ENCODE data around the gene GABBR2. TPM values are rescaled to one million over a fixed set of nuclear protein-coding genes. Genes with fewer than 3 reads are reported as not detected.
A peak's percentile ranks its signal among the peaks of the same experiment; 100 is the strongest.

GABBR2 gene
- total and polyA plus RNA-seq, 2 of the 8 experiments (the other 6 are each of a cell fraction or from before 2014, with no cell fraction given): 0.50 to 1.2 TPM

DNA sequence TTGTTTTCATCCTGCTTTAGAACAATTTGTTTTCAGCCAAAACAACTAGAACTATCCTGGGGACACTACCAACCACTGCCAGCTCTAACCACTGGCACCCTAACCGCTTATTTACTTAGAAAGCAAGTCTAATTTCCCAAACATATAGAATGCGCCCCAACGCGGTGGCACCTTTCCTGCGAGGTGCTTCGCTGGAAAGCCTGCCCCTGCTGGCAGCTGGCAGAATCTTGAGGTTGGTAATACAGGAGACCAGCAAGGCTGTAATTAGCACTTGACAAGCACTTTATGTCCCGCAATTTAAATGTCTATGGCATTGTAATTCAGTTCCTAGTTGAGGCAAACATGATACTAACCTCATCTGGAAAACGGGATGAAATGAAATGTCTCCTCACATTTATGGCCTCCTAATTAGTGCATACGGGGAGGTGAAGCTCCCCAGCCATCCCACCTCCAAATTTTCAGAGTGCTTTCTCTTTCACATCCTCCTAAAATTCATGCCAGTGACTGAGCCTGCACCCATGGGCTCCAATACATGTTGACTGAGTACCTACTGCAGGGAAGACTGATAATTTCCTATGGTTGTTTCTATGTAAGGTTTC lies 30.4 kb downstream of the GABBR2 start:
- no peaks in the 10 kb centered on the region for H3K79me1 ChIP-seq (ENCODE audit: low read depth, low read length)
- H3K9me3 ChIP-seq (ENCODE audit: insufficient read depth in 2 of 2, low read depth in 1 of 2, low read length in 1 of 2): peaks cover 3 to 6% of the 10 kb centered on the region in 2 experiments; a peak in 1 of 4 replicates
- WGBS, 2 experiments (ENCODE audit: extremely low coverage in 1 of 2, insufficient coverage in 1 of 2, insufficient read length in 1 of 2, insufficient replicate concordance in 2 of 2, low coverage in 1 of 2, low lambda C conversion rate in 2 of 2, missing lambda C conversion rate in 1 of 2): 13% methylated on average over 9 of the region's 9 CpGs; no CpG with 5 or more reads in 1 of the 2 experiments
- H4K5ac ChIP-seq (ENCODE audit: insufficient read length, low read depth, low read length): no peak overlapping the region
- no peak overlapping the region for H2BK12ac ChIP-seq (ENCODE audit: low read depth, low read length)
- CTCF ChIA-PET (ENCODE audit: partially characterized antibody): interaction anchor here (0.6 to 3.8 kb wide), 18 partner anchors 9 to 556 kb away, joined by 3 to 32 read pairs (median 4); no protein-coding TSS in a partner anchor
- H2AFZ ChIP-seq (ENCODE audit: low read length): no peak overlapping the region
- no peaks in the 10 kb centered on the region for H3K79me2 ChIP-seq (ENCODE audit: control insufficient read depth in 1 of 2, insufficient read depth in 2 of 2, low read length in 2 of 2)
- H3K14ac ChIP-seq (ENCODE audit: insufficient read length): no peak overlapping the region
- no peaks in the 10 kb centered on the region; a peak in 3 of 7 replicates for H3K27me3 ChIP-seq (replicated peaks in 1 of 4; ENCODE audit: control insufficient read depth in 3 of 4, extremely low read depth in 1 of 4, insufficient read depth in 3 of 4, low read length in 3 of 4)
- FAIRE-seq: peak; percentile 96
- H3K27ac ChIP-seq (ENCODE audit: low read depth, low read length): no peak overlapping the region
- no peak overlapping the region for H2BK5ac ChIP-seq (ENCODE audit: low read depth, low read length)
- POLR2A ChIA-PET (ENCODE audit: partially characterized antibody): interaction anchor here (1.2 to 1.4 kb wide), 2 partner anchors 11 to 30 kb away, joined by 3 read pairs; no protein-coding TSS in a partner anchor
- no peak overlapping the region for H2BK20ac ChIP-seq (ENCODE audit: low read length)
- H3K36me3 ChIP-seq (ENCODE audit: control insufficient read depth in 2 of 4, insufficient read depth in 4 of 4, low read length in 3 of 4): no peaks in the 10 kb centered on the region
- no peak overlapping the region for H2BK120ac ChIP-seq (replicated peaks; ENCODE audit: low read depth, low read length)
- no peak overlapping the region for H2AK5ac ChIP-seq (ENCODE audit: low read depth, low read length)
- H3K4me2 ChIP-seq (ENCODE audit: insufficient read depth in 1 of 2, low read depth in 2 of 2, low read length in 2 of 2): peak overlapping the region; percentile 41 to 47
- no peak overlapping the region for H4K8ac ChIP-seq (ENCODE audit: extremely low read depth, insufficient read depth, low read length)
- DNase-seq (ENCODE audit: low read depth in 1 of 2, low spot score in 2 of 2): peak; percentile 46 to 67
- H3K23me2 ChIP-seq (ENCODE audit: low read depth, low read length): no peaks in the 10 kb centered on the region
- no peaks in the 10 kb centered on the region for H4K20me1 ChIP-seq (replicated peaks in 1 of 2; ENCODE audit: control insufficient read depth in 1 of 2, insufficient read depth in 2 of 2, low read length in 2 of 2)
- no peak overlapping the region for H3K9ac ChIP-seq (replicated peaks in 1 of 4; ENCODE audit: extremely low read depth in 1 of 4, low read depth in 3 of 4, low read length in 3 of 4)
- no peak overlapping the region for H3K23ac ChIP-seq (ENCODE audit: insufficient read length)
- peaks cover 0 to 10% (median 6%) of the 10 kb centered on the region in 4 experiments; a peak in 6 of 7 replicates for H3K4me1 ChIP-seq (replicated peaks in 1 of 4; ENCODE audit: control insufficient read depth in 3 of 4, insufficient read depth in 4 of 4, low read length in 3 of 4)
- peak overlapping the region in 1 of 4 experiments; percentile 34; a peak in 2 of 8 replicates for H3K4me3 ChIP-seq (ENCODE audit: extremely low read depth in 1 of 4, insufficient read depth in 2 of 4, low read depth in 3 of 4, low read length in 4 of 4)
- H3K4ac ChIP-seq (replicated peaks; ENCODE audit: insufficient read length, low read depth, low read length): no peak overlapping the region
- no peak overlapping the region for H3K56ac ChIP-seq (replicated peaks; ENCODE audit: insufficient read length, low read depth, low read length)
- H3K18ac ChIP-seq (ENCODE audit: extremely low read depth, low read length): no peak overlapping the region
- no peak overlapping the region for H2BK15ac ChIP-seq (ENCODE audit: low read length)
- H4K91ac ChIP-seq (replicated peaks; ENCODE audit: insufficient read length, low read length): no peak overlapping the region
- TF ChIP-seq E2F6 (IDR thresholded peaks at IDR 0.05) (no peak), KDM4A (IDR thresholded peaks at IDR 0.05; ENCODE audit: low read depth, low read length, severe bottlenecking) (no peak), MAX (IDR thresholded peaks at IDR 0.05) (no peak), CREB1 (IDR thresholded peaks at IDR 0.05) (peak; percentile 12; the same call in 1 of the 2 replicates), CBX8 (IDR thresholded peaks at IDR 0.05; ENCODE audit: borderline replicate concordance, low read depth, low read length) (no peak), FOSL1 (IDR thresholded peaks at IDR 0.05; ENCODE audit: insufficient read depth, low read depth, low read length) (no peak), RAD21 (IDR thresholded peaks at IDR 0.05 in 1 of 2, conservative IDR thresholded peaks at IDR 0.05 in 1 of 2; ENCODE audit: low read depth in 2 of 2, low read length in 2 of 2) (peak; percentile 47 to 64)
- TF ChIP-seq, protein P1, sequence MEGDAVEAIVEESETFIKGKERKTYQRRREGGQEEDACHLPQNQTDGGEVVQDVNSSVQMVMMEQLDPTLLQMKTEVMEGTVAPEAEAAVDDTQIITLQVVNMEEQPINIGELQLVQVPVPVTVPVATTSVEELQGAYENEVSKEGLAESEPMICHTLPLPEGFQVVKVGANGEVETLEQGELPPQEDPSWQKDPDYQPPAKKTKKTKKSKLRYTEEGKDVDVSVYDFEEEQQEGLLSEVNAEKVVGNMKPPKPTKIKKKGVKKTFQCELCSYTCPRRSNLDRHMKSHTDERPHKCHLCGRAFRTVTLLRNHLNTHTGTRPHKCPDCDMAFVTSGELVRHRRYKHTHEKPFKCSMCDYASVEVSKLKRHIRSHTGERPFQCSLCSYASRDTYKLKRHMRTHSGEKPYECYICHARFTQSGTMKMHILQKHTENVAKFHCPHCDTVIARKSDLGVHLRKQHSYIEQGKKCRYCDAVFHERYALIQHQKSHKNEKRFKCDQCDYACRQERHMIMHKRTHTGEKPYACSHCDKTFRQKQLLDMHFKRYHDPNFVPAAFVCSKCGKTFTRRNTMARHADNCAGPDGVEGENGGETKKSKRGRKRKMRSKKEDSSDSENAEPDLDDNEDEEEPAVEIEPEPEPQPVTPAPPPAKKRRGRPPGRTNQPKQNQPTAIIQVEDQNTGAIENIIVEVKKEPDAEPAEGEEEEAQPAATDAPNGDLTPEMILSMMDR (IDR thresholded peaks at IDR 0.05; ENCODE audit: control extremely low read depth in 1 of 3, insufficient read depth in 1 of 3, low read depth in 1 of 3, low read length in 3 of 3): peak; percentile 82 to 86 (median 85)

Measured in H1 (cell line).